Right lobe of liver (tissue), 6 donors: ENCODE data around the gene CEBPZ. TPM values are rescaled to one million over a fixed set of nuclear protein-coding genes. Genes with fewer than 3 reads are reported as not detected.
A peak's percentile ranks its signal among the peaks of the same experiment; 100 is the strongest.
"Not testable (repeated sequence)": the region's sequence is repeated elsewhere in the genome, so short reads cannot be mapped to it uniquely, and the experiment has no call there.

ENCODE experiments used
- ATAC-seq, 4 donors: fragments of 200-7000 bp; cut with Tn5 transposase; one replicate each; pipeline ENCODE4 v1.9.1; 2020; ENCODE audit warnings: mild to moderate bottlenecking in 4 of 4, moderate library complexity in 4 of 4
- DNase-seq, 3 donors: peaks; one replicate each; pipeline ENCODE4 v3.0.0-alpha.2; 2020
- H3K27ac ChIP-seq, 3 donors: fragments of 200-600 bp; one replicate each; pipeline ENCODE4 v1.8.0; 2022
- H3K27me3 ChIP-seq, 2 donors: fragments of 200-600 bp; one replicate each; pipeline ENCODE4 v1.8.0; 2022
- H3K36me3 ChIP-seq, 4 donors: fragments of 200-600 bp; sonication (generic) in 1 of 4; one replicate each; pipeline versions ENCODE4 v1.5.1 to v1.8.0; 2017 to 2022; ENCODE audit warnings: control low read depth in 1 of 4
- H3K4me1 ChIP-seq, 4 donors: fragments of 200-600 bp; sonication (generic) in 1 of 4; one replicate each; pipeline versions ENCODE4 v1.5.1 to v1.8.0; 2017 to 2022; ENCODE audit warnings: control low read depth in 1 of 4
- H3K4me3 ChIP-seq, 3 donors: fragments of 200-600 bp; one replicate each; pipeline ENCODE4 v1.8.0; 2022
- H3K9me3 ChIP-seq, 4 donors: fragments of 200-600 bp; sonication (generic) in 1 of 4; one replicate each; pipeline versions ENCODE4 v1.5.1 to v1.8.0; 2017 to 2022; ENCODE audit warnings: control low read depth in 1 of 4
- CTCF ChIP-seq, 4 donors: fragments of 200-600 bp in 3 of 4; fragments of 450-650 bp in 1 of 4; IDR thresholded peaks; one replicate each; pipeline versions ENCODE4 v1.5.1 to v1.8.0; 2016 to 2022; ENCODE audit warnings: antibody characterized with exemption in 4 of 4, mild to moderate bottlenecking in 2 of 4
- POLR2A ChIP-seq: fragments of 450-650 bp; IDR thresholded peaks from one replicate; pipeline ENCODE4 v1.6.1; 2017; ENCODE audit warnings: antibody characterized with exemption, mild to moderate bottlenecking
- WGBS: methylation state at CpG from one replicate; pipeline ENCODE4 v1.1.6; 2018; ENCODE audit warnings: low coverage, low lambda C conversion rate; ENCODE audit not compliant: insufficient coverage; ENCODE audit errors: missing lambda C conversion rate; 5-methylcytosine and 5-hydroxymethylcytosine counted together
- intact Hi-C, 2 donors: fragments of 100-400 bp; cut with DNase I; formaldehyde crosslinking; loops; one replicate each; pipeline versions ENCODE4 v1.11.2 to v1.14.1; 2022
- total RNA-seq, 6 experiments: library from RNA; depleted of rRNA in 2 of 6; stranded (reverse); fragments of >200 nt in 2 of 6; fragmentation: NEBNext Ultra II Directional in 3 of 6; extraction: Animal tissue kit (Norgen Biotek cat#: 25700) in 3 of 6; gene quantifications; one replicate each; pipeline versions ENCODE4 v1.1.0 to v1.2.4, GENCODE V29; 2016 to 2023
- donor health status: DM: no; HTN: yes; CAD: no.
- donor health status: DM: no; HTN: no; CAD: no.
- donor health status: DM: no; HTN: no; CAD: no.
- donor health status: DM: no; HTN: yes; CAD: no.
- donor health status: DM: no; HTN: yes; CAD: no.

CEBPZ gene
- total RNA-seq, 6 experiments from 2014 or later = 13.3 to 29.3 (median 20.0) TPM

- Histone ChIP-seq H3K4me1 (peaks cover 0 to 9% (median 4%) of the 10 kb centered on the region in 4 donors), H3K9me3 (no peaks in the 10 kb centered on the region), H3K27ac (peak within 1 kb of the TSS; percentile 78 to 91 (median 83)), H3K4me3 (peak within 1 kb of the TSS; percentile 74 to 91 (median 89)), H3K36me3 (peaks cover 0 to 13% (median 0%) of the 10 kb centered on the region in 4 donors), H3K27me3 (no peaks in the 10 kb centered on the region)
- ATAC-seq = peak; percentile 92 to 94 (median 92)
- TF ChIP-seq POLR2A = peak; percentile 80
- no peak for TF ChIP-seq CTCF (IDR thresholded peaks at IDR 0.05)
- DNase-seq = peak; percentile 89
- intact Hi-C loops = no loop called here
- WGBS = under 1% methylated on average over 20 of the region's 72 CpGs
Measured at GRCh38 chr2:37196320-37197195, 34.8 kb downstream of the CEBPZ start, which contains the start of gene CEBPZOS. Gene CEBPZOS (plus strand): TSS chr2:37196496. CDS start chr2:37199705, 3,209 bp downstream.

GRCh38 chr2:37195862-37196319, 35.5 kb downstream of the CEBPZ start:
- H3K27me3 ChIP-seq, ATAC-seq, H3K36me3 ChIP-seq, H3K4me1 ChIP-seq, intact Hi-C loops, H3K9me3 ChIP-seq, DNase-seq: not testable (repeated sequence)
- Histone ChIP-seq H3K4me3 (peak overlapping the region; percentile 74 to 91 (median 89)), H3K27ac (peak overlapping the region; percentile 78 to 91 (median 83))
- WGBS = 81% methylated on average over 17 of the region's 20 CpGs

GRCh38 chr2:37192551-37192950, 38.8 kb downstream of the CEBPZ start:
- TF ChIP-seq POLR2A (no peak), CTCF (IDR thresholded peaks at IDR 0.05) (no peak)
- 93% methylated on average over 1 of the region's 1 CpG for WGBS
- Histone ChIP-seq H3K36me3 (no peaks in the 10 kb centered on the region), H3K4me1 (peaks cover 0 to 5% (median 3%) of the 10 kb centered on the region in 4 donors), H3K27me3 (no peaks in the 10 kb centered on the region), H3K27ac (no peak overlapping the region), H3K4me3 (no peak overlapping the region), H3K9me3 (no peaks in the 10 kb centered on the region)
- DNase-seq (no peak), ATAC-seq (no peak)
- intact Hi-C loops = no loop called here

- H3K36me3 ChIP-seq = no peaks in the 10 kb centered on the region
- TF ChIP-seq CTCF (IDR thresholded peaks at IDR 0.05) (no peak), POLR2A (no peak)
- intact Hi-C loops = no loop called here
- H3K4me1 ChIP-seq = no peaks in the 10 kb centered on the region
- no peak overlapping the region for H3K4me3 ChIP-seq
- H3K9me3 ChIP-seq = no peaks in the 10 kb centered on the region
- DNase-seq = no peak
- H3K27me3 ChIP-seq = no peaks in the 10 kb centered on the region
- H3K27ac ChIP-seq = no peak overlapping the region
- ATAC-seq = no peak
- WGBS = no CpG with 5 or more reads among the region's 6 CpGs
Measured at GRCh38 chr2:37191747-37192146, 39.6 kb downstream of the CEBPZ start.

GRCh38 chr2:37191253-37191652, 40.1 kb downstream of the CEBPZ start:
- 93% methylated on average over 2 of the region's 4 CpGs for WGBS
- Histone ChIP-seq H3K36me3 (no peaks in the 10 kb centered on the region), H3K27ac (no peak overlapping the region), H3K4me3 (no peak overlapping the region), H3K27me3 (no peaks in the 10 kb centered on the region), H3K4me1 (no peaks in the 10 kb centered on the region), H3K9me3 (no peaks in the 10 kb centered on the region)
- intact Hi-C loops = no loop called here
- TF ChIP-seq POLR2A = no peak
- TF ChIP-seq CTCF (IDR thresholded peaks at IDR 0.05) = no peak
- DNase-seq (no peak), ATAC-seq (no peak)
